HepG2 (cell line): ENCODE measurements around the gene SLC22A23.

Experiments
- ARHGAP35 ChIP-seq: sonication (generic); formaldehyde crosslinking; IDR thresholded peaks from 2 replicates; pipeline ENCODE4 v1.9.0; 2022; ENCODE audit warnings: mild to moderate bottlenecking, inconsistent platforms, moderate library complexity, missing genetic modification reagents, borderline replicate concordance
- HMG20A ChIP-seq: IDR thresholded peaks from 2 replicates; pipeline ENCODE4 v1.6.1; 2016; ENCODE audit warnings: borderline replicate concordance
- NCOA2 ChIP-seq: sonication (generic); formaldehyde crosslinking; IDR thresholded peaks from 2 replicates; pipeline ENCODE4 v1.8.0; 2022; ENCODE audit warnings: inconsistent platforms
- POLR2A ChIP-seq, 2 experiments: IDR thresholded peaks; 2 replicates each; pipeline ENCODE4 v1.6.1; 2011; ENCODE audit warnings: low read depth in 2 of 2, low read length in 2 of 2, mild to moderate bottlenecking in 1 of 2, moderate library complexity in 1 of 2; ENCODE audit not compliant: insufficient read depth in 1 of 2
- SMC3 ChIP-seq: IDR thresholded peaks from 2 replicates; pipeline ENCODE4 v1.6.1; 2011; ENCODE audit warnings: low read length, improper control_type of control experiment
- STAG1 ChIP-seq: sonication (generic); formaldehyde crosslinking; IDR thresholded peaks from 2 replicates; pipeline ENCODE4 v1.4.0; 2020; ENCODE audit warnings: missing genetic modification reagents
- ZNF224 ChIP-seq: sonication (generic); formaldehyde crosslinking; IDR thresholded peaks from 2 replicates; pipeline ENCODE4 v1.5.0; 2020; ENCODE audit warnings: mild to moderate bottlenecking, missing genetic modification reagents
- ZNF724P ChIP-seq: sonication (generic); formaldehyde crosslinking; IDR thresholded peaks from 2 replicates; pipeline ENCODE4 v1.8.0; 2022; ENCODE audit warnings: missing genetic modification reagents, borderline replicate concordance
- ZSCAN21 ChIP-seq: sonication (generic); formaldehyde crosslinking; IDR thresholded peaks from 2 replicates; pipeline ENCODE4 v1.8.0; 2022; ENCODE audit warnings: mild to moderate bottlenecking, missing genetic modification reagents, moderate library complexity, borderline replicate concordance
- TF ChIP-seq, protein P1 (sequence below): sonication (generic); formaldehyde crosslinking; conservative IDR thresholded peaks from 2 replicates; pipeline ENCODE4 v1.8.1; 2023; ENCODE audit warnings: missing genetic modification reagents

DNA sequence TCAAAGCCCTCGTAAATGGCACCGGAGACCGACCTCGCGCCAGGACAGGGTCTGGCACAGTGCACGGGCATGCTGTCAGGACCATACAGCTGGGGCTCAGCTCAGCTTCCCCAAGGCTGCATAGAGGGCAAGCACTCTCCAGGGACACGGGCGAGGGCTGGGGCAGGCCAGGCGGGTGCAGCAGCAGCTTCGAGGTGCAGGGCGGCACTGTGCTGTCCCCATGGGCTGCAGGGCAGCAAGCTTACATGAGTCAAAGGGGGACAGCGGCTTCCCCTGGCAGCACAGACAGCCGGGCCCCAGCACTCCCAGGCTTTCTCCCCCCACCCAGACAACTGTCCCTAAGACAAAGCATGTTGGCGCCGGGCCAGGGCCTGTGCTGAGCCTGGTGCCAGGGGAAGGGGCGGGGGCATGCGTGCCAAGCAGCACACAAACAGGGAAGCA is 172.4 kb downstream of the SLC22A23 start:
- TF ChIP-seq HMG20A (CRISPR knock-in tag) (no peak), ARHGAP35 (CRISPR knock-in tag) (no peak), ZSCAN21 (CRISPR knock-in tag) (no peak), ZNF224 (CRISPR knock-in tag) (no peak), SMC3 (no peak), ZNF724P (CRISPR knock-in tag) (no peak), POLR2A (IDR thresholded peaks at IDR 0.05; ENCODE audit: insufficient read depth in 1 of 2, low read depth in 2 of 2, low read length in 2 of 2) (0 out of 4 replicates have a peak, but pooled peaks of 1 of the 2 experiments have one; percentile 28), NCOA2 (CRISPR knock-in tag) (no peak), STAG1 (CRISPR knock-in tag) (no peak)
- TF ChIP-seq, protein P1, sequence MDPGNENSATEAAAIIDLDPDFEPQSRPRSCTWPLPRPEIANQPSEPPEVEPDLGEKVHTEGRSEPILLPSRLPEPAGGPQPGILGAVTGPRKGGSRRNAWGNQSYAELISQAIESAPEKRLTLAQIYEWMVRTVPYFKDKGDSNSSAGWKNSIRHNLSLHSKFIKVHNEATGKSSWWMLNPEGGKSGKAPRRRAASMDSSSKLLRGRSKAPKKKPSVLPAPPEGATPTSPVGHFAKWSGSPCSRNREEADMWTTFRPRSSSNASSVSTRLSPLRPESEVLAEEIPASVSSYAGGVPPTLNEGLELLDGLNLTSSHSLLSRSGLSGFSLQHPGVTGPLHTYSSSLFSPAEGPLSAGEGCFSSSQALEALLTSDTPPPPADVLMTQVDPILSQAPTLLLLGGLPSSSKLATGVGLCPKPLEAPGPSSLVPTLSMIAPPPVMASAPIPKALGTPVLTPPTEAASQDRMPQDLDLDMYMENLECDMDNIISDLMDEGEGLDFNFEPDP (CRISPR knock-in tag): no peak
